Right atrium auricular region (tissue), 2 donors: ENCODE data around the gene NALCN. TPM values are rescaled to one million over a fixed set of nuclear protein-coding genes. Genes with fewer than 3 reads are reported as not detected.
"Not testable (repeated sequence)": the region's sequence is repeated elsewhere in the genome, so short reads cannot be mapped to it uniquely, and the experiment has no call there.

Experiments
- DNase-seq: peaks from one replicate; pipeline ENCODE4 v3.0.0-alpha.2; 2019; ENCODE audit warnings: low spot score
- H3K27ac ChIP-seq, 2 donors: fragments of 200-600 bp; sonication (generic); 1 replicate in 1 of 2; 2 replicates in 1 of 2; pipeline ENCODE4 v1.5.1; 2016 to 2019
- H3K27me3 ChIP-seq, 2 donors: fragments of 200-600 bp; sonication (generic); one replicate each; pipeline versions ENCODE4 v1.5.1 to v1.6.0; 2017 to 2019
- H3K36me3 ChIP-seq: fragments of 200-600 bp; sonication (generic); one replicate; pipeline ENCODE4 v1.5.1; 2016
- H3K4me1 ChIP-seq, 2 donors: fragments of 200-600 bp; sonication (generic); one replicate each; pipeline versions ENCODE4 v1.5.1 to v1.6.0; 2017 to 2019
- H3K4me3 ChIP-seq, 2 donors: fragments of 200-600 bp; sonication (generic); 1 replicate in 1 of 2; 2 replicates in 1 of 2; pipeline ENCODE4 v1.5.1; 2017 to 2019; ENCODE audit warnings: mild to moderate bottlenecking in 1 of 2, moderate library complexity in 1 of 2
- H3K9me3 ChIP-seq, 2 donors: fragments of 200-600 bp; sonication (generic); one replicate each; pipeline ENCODE4 v1.5.1; 2019
- total RNA-seq, 2 donors: library from RNA; depleted of rRNA; stranded (reverse); fragments of >200 nt; gene quantifications; one replicate each; pipeline ENCODE4 v1.1.0, GENCODE V29; 2016
- TF ChIP-seq, protein P1 (sequence below), 2 donors: fragments of 200-600 bp; sonication (generic); IDR thresholded peaks; one replicate each; pipeline ENCODE4 v1.5.1; 2019; ENCODE audit warnings: antibody characterized with exemption in 2 of 2

The NALCN gene
- total RNA-seq, 2 donors from 2014 or later: 6.2 to 21.1 TPM

DNA sequence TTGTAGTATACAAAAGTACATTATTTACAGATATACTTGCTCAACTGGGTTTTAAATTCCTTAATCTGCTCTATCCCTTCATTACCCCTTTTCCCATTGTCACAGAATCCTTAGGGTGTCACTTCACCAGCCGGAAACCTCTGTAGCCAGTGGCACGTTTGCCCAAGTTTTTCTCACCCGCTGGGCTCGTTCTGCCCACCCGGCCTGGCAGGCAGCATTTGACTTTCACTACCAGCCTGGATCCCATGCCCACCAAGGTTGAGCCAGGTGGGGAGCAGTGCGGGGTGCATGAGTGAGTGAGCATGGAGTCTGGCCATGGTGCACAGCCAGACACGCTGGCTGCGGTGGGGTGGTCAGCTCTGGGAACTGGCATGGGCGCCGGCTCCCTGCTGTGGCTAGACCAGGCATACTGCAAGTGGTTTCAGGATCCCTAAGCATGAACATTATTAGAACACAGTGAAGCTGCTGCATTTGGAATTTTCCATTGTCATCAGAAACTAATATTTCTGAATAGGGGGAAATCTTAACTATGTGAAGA, 98.3 kb downstream of the NALCN start:
- DNase-seq: no peak
- TF ChIP-seq, protein P1, sequence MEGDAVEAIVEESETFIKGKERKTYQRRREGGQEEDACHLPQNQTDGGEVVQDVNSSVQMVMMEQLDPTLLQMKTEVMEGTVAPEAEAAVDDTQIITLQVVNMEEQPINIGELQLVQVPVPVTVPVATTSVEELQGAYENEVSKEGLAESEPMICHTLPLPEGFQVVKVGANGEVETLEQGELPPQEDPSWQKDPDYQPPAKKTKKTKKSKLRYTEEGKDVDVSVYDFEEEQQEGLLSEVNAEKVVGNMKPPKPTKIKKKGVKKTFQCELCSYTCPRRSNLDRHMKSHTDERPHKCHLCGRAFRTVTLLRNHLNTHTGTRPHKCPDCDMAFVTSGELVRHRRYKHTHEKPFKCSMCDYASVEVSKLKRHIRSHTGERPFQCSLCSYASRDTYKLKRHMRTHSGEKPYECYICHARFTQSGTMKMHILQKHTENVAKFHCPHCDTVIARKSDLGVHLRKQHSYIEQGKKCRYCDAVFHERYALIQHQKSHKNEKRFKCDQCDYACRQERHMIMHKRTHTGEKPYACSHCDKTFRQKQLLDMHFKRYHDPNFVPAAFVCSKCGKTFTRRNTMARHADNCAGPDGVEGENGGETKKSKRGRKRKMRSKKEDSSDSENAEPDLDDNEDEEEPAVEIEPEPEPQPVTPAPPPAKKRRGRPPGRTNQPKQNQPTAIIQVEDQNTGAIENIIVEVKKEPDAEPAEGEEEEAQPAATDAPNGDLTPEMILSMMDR (IDR thresholded peaks at IDR 0.05): no peak
- Histone ChIP-seq H3K36me3 (no peaks in the 10 kb centered on the region), H3K27me3 (no peaks in the 10 kb centered on the region), H3K9me3 (peaks cover 3 to 4% of the 10 kb centered on the region in 2 donors), H3K4me3 (no peak overlapping the region), H3K4me1 (no peaks in the 10 kb centered on the region), H3K27ac (no peak overlapping the region)

DNA sequence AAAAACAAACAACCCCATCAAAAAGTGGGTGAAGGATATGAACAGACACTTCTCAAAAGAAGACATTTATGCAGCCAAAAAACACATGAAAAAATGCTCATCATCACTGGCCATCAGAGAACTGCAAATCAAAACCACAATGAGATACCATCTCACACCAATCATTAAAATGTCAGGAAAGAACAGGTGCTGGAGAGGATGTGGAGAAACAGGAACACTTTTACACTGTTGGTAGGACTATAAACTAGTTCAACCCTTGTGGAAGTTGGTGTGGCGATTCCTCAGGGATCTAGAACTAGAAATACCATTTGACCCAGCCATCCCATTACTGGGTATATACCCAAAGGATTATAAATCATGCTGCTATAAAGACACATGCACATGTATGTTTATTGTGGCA, 102.8 kb downstream of the NALCN start:
- H3K27ac ChIP-seq, H3K9me3 ChIP-seq, H3K4me3 ChIP-seq, H3K27me3 ChIP-seq, H3K4me1 ChIP-seq, H3K36me3 ChIP-seq, DNase-seq: not testable (repeated sequence)

DNA sequence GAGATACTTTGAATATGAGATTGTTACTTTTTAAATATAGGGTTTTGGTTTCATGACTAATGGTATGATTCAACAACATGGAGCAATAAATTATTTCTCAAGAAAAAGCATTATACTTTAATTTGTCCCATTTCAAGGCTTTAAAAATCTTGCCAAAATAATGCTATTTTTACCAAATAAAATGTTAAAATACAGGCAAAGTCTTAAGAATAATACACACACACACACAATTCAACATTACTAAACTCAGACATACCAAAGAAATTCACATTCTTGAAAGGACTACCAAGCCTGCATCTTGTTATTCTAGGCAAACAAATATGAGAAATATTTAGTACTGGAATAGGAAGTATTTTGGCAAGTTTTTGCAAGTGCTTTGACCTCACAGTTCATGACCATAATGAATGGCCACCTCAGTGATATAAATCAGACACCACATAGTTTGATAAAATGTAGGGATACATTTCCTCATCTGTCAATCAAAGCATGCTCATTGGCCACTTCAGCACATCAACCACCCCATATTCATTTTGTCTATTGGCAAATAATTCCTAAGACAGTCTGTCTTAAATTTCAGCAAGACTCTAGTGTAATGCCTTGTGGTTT, 107.2 kb downstream of the NALCN start:
- no peaks in the 10 kb centered on the region for H3K4me1 ChIP-seq
- no peak for DNase-seq
- H3K9me3 ChIP-seq: no peaks in the 10 kb centered on the region
- no peaks in the 10 kb centered on the region for H3K36me3 ChIP-seq
- TF ChIP-seq, protein P1 (IDR thresholded peaks at IDR 0.05): no peak
- H3K27me3 ChIP-seq: no peaks in the 10 kb centered on the region
- H3K27ac ChIP-seq: no peak overlapping the region
- no peak overlapping the region for H3K4me3 ChIP-seq

DNA sequence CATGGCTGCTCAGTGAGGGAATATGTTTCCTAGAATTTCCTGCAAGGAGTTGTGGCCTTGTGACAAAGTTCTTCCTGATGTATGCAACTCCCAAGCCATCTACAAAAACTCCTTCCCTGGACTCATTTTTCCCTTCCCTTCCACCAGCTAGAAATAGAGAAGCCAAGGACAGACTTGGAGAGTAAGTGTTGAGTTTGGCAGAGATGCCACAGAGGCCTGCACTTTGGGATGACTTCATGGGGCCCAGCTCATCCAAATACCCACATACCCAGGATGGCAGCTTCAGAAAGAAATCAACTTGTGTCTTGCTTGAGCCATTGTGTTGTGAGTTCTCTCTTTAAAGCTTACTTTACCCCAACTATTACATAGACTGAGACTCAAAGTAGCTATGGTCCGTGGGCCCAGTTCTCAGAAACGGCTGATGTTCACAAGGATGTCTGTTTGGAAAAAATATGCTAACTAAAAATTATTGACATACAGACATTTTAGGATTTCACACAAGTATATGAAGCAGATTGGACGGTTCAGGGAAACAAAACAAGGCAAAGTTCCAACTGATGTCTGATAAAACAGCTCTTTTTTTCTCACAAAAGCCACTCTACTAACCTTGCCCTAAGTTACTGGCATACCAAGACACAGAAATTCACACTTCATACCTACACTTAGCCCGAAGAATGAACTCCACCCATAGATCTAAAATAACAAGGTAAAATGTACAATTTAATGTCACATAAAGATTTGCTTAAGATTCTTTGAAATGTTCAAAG, 107.9 kb downstream of the NALCN start:
- Histone ChIP-seq H3K36me3 (no peaks in the 10 kb centered on the region), H3K4me3 (no peak overlapping the region), H3K27ac (no peak overlapping the region)

DNA sequence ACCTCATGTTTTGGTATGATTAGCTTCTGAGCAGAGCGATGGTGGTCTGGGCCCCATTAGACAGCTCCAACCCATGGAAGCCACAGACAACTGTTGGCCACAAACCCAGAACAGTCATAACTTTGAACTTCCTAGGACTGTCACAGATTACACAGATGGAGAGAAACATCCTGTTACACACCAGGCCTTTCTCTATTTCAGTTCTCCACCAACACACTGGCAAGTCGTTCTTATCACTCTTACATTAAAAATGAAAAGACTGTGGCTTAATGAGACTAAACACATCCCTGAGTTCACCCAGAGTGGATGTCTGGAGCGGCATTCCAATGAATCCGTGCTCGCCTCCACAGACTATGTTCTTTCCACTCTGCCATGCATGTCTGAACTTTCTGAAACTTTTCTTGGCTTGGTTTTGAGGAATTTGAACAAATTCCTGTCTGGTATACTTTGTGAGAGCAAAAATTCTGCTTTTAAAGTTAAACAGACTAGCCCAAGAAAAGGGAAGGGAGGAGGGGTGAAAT, 109.1 kb downstream of the NALCN start:
- no peak overlapping the region for H3K27ac ChIP-seq
- no peaks in the 10 kb centered on the region for H3K36me3 ChIP-seq
- no peaks in the 10 kb centered on the region for H3K27me3 ChIP-seq
- H3K4me1 ChIP-seq: no peaks in the 10 kb centered on the region
- DNase-seq: no peak
- no peak overlapping the region for H3K4me3 ChIP-seq
- H3K9me3 ChIP-seq: no peaks in the 10 kb centered on the region
- TF ChIP-seq, protein P1 (IDR thresholded peaks at IDR 0.05): no peak

More for the DNA sequence above, 107.9 kb downstream of the NALCN start:
- DNase-seq: no peak
- TF ChIP-seq, protein P1 (IDR thresholded peaks at IDR 0.05): no peak
- H3K9me3 ChIP-seq: no peaks in the 10 kb centered on the region
- no peaks in the 10 kb centered on the region for H3K27me3 ChIP-seq
- no peaks in the 10 kb centered on the region for H3K4me1 ChIP-seq

DNA sequence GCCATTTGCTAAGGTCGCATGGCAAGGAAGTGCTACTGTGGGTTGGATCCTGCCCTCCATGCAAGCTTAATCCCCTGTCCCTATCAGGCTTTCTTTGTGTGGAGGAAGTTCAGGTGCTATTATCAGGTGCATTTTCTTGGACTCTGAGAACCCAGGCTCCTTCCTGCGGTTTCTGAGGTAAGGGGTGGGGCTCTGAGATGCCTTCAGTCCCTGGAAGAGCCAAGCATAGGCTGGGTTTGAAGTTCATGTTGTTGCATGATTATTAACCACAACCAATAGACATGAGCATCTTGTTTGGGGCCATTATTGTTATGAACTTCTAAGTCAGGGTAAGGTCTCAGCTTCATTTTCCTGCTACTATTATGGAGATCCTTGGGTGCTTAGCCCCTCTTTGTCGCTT, 109.5 kb downstream of the NALCN start:
- no peaks in the 10 kb centered on the region for H3K36me3 ChIP-seq
- H3K27me3 ChIP-seq: no peaks in the 10 kb centered on the region
- no peaks in the 10 kb centered on the region for H3K4me1 ChIP-seq
- TF ChIP-seq, protein P1 (IDR thresholded peaks at IDR 0.05): no peak
- no peak overlapping the region for H3K4me3 ChIP-seq
- DNase-seq: no peak
- no peaks in the 10 kb centered on the region for H3K9me3 ChIP-seq
- H3K27ac ChIP-seq: no peak overlapping the region
